ENCODE results near the gene GTPBP10.

GTPBP10 gene

DNA sequence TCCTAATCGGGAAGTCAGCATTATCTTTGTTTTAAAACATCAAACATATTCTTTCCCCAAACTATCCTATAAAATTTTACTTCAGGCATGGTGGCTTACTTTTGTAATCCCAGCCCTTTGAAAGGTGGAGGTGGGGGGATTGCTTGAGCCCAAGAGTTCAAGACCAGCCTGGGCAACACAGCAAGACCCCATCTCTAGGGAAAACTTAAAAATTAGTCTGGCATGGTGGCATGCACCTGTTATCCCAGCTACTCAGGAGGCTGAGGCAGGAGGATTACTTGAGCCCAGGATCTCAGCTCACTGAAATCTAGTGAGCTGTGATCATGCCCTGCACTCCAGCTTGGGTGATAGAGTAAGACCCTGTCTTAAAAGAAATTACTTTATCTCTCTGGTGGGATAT lies 61.6 kb downstream of the GTPBP10 start:
- H3K4me3 ChIP-seq (replicated peaks; ENCODE audit: low read depth, low read length) = no peak overlapping the region
- DNase-seq (ENCODE audit: extremely low read depth, low read depth) = no peak
- TF ChIP-seq, protein P1, sequence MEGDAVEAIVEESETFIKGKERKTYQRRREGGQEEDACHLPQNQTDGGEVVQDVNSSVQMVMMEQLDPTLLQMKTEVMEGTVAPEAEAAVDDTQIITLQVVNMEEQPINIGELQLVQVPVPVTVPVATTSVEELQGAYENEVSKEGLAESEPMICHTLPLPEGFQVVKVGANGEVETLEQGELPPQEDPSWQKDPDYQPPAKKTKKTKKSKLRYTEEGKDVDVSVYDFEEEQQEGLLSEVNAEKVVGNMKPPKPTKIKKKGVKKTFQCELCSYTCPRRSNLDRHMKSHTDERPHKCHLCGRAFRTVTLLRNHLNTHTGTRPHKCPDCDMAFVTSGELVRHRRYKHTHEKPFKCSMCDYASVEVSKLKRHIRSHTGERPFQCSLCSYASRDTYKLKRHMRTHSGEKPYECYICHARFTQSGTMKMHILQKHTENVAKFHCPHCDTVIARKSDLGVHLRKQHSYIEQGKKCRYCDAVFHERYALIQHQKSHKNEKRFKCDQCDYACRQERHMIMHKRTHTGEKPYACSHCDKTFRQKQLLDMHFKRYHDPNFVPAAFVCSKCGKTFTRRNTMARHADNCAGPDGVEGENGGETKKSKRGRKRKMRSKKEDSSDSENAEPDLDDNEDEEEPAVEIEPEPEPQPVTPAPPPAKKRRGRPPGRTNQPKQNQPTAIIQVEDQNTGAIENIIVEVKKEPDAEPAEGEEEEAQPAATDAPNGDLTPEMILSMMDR (IDR thresholded peaks at IDR 0.05; ENCODE audit: low read depth, low read length, missing control alignments) = no peak

DNA sequence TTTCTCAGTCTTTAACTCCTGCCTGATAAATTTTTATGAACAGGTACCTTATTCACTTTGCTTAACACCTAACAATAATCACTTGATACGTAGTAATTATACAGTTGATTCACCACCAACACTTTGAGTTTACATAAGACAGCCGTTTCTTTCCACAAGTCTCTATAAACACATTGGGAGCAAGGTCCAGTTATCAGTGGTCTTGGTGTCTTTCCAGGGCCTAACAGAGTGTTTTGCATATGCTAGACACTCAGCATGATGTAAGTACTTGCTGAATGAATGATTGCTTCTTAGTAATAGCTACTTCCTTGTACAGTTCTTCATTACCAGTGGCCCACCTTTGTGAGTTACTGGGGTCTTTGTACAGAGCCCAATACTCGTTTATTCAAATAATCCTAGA lies 63.2 kb downstream of the GTPBP10 start:
- TF ChIP-seq, protein P1 (IDR thresholded peaks at IDR 0.05; ENCODE audit: low read depth, low read length, missing control alignments) = no peak
- no peak for DNase-seq (ENCODE audit: extremely low read depth, low read depth)
- no peak overlapping the region for H3K4me3 ChIP-seq (replicated peaks; ENCODE audit: low read depth, low read length)

DNA sequence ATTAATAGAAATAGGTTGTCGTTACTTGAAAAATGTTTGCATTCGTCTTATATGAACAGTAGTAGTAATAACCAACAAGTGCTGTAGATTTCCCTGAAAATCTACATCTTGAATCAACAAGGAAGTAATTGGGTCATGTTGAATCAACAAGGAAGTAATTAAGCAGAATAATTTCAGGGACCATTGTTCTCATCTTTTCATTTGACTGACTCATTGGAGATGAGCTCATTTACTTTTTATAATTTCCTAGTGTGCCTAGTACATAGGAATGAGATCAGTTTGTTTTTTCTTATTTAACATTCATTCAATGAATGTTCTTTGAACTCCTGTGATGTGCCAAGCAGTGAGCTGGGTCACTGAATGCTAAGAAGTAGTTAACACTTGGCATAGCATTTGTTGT lies 65.0 kb downstream of the GTPBP10 start:
- H3K4me3 ChIP-seq (replicated peaks; ENCODE audit: low read depth, low read length) = no peak overlapping the region
- no peak for DNase-seq (ENCODE audit: extremely low read depth, low read depth)
- TF ChIP-seq, protein P1 (IDR thresholded peaks at IDR 0.05; ENCODE audit: low read depth, low read length, missing control alignments) = no peak

DNA sequence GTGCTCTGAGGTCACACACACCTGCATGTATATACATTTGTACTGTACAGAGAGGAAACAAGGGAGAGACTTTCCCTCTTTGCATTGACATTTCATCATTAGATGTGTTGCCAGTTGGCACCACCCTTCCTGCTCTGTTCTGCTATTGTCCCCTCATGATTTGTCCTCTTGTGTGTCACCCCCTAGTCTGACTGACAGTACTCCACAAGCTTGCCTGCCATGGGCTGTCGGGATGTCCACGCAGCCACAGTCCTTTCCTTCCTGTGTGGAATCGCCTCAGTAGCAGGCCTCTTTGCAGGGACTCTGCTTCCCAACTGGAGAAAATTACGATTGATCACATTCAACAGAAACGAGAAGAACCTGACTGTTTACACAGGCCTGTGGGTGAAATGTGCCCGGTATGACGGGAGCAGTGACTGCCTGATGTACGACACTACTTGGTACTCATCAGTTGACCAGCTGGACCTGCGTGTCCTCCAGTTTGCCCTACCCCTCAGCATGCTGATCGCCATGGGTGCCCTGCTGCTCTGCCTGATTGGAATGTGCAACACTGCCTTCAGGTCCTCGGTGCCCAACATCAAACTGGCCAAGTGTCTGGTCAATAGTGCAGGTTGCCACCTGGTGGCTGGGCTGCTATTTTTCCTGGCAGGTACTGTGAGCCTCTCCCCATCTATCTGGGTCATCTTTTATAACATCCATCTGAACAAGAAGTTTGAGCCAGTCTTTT lies 66.1 kb downstream of the GTPBP10 start:
- H3K4me3 ChIP-seq (replicated peaks; ENCODE audit: low read depth, low read length) = no peak overlapping the region
- DNase-seq (ENCODE audit: extremely low read depth, low read depth) = no peak
- TF ChIP-seq, protein P1 (IDR thresholded peaks at IDR 0.05; ENCODE audit: low read depth, low read length, missing control alignments) = peak; percentile 6

DNA sequence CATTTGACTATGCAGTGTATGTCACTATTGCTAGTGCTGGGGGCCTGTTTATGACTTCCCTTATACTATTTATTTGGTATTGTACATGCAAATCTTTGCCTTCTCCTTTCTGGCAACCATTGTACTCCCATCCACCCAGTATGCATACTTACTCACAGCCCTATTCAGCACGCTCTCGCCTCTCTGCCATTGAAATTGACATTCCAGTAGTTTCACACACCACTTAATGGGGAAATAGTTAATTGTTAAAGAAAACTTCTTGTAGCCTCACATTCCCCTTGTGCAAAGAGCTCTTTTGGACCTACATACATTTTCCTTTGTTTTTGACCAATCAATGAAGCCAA lies 66.6 kb downstream of the GTPBP10 start:
- TF ChIP-seq, protein P1 (IDR thresholded peaks at IDR 0.05; ENCODE audit: low read depth, low read length, missing control alignments) = no peak
- H3K4me3 ChIP-seq (replicated peaks; ENCODE audit: low read depth, low read length) = no peak overlapping the region
- no peak for DNase-seq (ENCODE audit: extremely low read depth, low read depth)

DNA sequence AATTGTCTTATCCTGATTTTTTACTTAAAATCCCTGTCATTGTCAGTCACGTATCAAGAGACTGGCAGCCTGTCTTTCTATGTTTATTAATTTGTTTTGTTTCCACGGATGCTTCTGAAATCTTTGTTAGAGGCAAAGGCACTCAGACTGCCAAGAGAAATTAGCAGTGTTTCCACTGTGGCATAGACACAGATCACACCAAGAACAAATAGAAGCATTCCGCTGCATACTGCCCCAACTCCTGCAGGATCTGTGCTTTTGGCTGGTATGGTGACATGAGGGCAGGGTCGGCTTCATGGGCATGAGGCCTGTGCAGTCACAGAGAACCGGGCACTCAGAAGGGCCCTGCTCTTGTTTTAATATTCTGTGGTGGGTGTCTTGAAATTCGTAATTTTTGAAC lies 75.1 kb downstream of the GTPBP10 start:
- H3K4me3 ChIP-seq (replicated peaks; ENCODE audit: low read depth, low read length) = no peak overlapping the region
- no peak for DNase-seq (ENCODE audit: extremely low read depth, low read depth)
- TF ChIP-seq, protein P1 (IDR thresholded peaks at IDR 0.05; ENCODE audit: low read depth, low read length, missing control alignments) = no peak

DNA sequence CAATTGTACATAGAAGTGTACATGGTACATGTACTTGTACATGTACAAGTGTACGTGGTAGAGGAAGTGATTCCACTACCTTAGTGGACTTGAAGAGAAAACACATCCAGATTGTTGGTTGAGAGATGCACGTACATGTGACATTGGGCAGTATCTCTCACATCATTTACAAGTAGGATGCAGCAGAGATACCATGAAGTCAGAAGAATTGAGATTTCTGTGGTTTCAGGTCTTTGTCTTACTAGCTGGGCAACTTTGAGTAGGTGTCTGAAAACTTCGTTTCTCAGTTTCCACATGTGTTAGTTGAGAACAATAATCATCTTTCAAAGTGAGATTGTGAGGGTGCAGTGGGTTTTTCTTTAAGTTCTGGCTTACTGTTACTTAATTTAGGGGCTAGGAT lies 78.2 kb downstream of the GTPBP10 start:
- DNase-seq (ENCODE audit: extremely low read depth, low read depth) = no peak

More for the DNA sequence above, 78.2 kb downstream of the GTPBP10 start:
- no peak overlapping the region for H3K4me3 ChIP-seq (replicated peaks; ENCODE audit: low read depth, low read length)
- TF ChIP-seq, protein P1 (IDR thresholded peaks at IDR 0.05; ENCODE audit: low read depth, low read length, missing control alignments) = no peak
